ENCODE results near the gene SPDYE16.
A peak's percentile ranks its signal among the peaks of the same experiment; 100 is the strongest.
"Not testable (repeated sequence)": the region's sequence is repeated elsewhere in the genome, so short reads cannot be mapped to it uniquely, and the experiment has no call there.

SPDYE16 gene

DNA sequence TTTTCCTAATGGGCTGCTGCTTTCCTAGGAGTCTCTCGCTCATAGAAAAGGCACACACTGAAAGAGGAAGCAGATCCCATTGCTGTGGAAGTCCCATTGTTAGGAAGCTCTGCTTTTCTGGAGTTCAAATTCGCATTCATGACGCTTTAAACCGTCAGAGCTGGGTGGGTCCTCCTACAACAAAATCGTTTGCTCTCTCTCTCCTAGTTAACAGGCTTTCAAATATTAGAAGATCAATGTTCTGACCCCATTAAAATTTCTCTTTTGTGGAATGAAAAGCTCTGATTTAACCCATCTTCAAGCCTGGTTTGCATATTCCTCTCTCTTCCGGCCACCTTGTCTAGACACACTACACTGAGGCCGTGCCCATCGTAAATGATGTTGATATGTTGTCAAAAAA, at the start of gene SPDYE16:
SPDYE16 (minus strand) TSS at position 101 of the 400 bp plus-strand sequence. CDS start 1,838 bp downstream, outside the sequence.
- DNase-seq, result not testable (repeated sequence)

DNA sequence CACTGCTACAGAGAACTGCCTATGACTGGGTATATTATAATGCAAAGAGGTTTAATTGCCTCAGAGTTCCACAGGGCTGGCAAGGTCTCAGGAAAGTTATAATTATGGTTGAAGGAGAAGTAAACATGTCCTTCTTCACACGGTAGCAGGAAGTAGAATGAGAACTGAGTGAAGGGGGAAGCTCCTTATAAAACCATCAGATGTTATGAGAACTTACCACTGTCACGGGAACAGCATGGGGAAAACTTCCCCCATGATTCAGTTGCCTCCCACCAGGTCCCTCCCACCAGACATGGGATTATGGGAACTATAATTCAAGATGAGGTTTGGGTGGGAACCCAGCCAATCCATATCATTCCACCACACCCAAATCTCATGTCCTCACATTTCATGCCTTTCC, 49.6 kb upstream of the SPDYE16 start:
- not testable (repeated sequence) for DNase-seq

- DNase-seq, result not testable (repeated sequence)
These were observed 48.7 kb upstream of the SPDYE16 start for GRCh38 chr7:76591602-76592304.

DNA sequence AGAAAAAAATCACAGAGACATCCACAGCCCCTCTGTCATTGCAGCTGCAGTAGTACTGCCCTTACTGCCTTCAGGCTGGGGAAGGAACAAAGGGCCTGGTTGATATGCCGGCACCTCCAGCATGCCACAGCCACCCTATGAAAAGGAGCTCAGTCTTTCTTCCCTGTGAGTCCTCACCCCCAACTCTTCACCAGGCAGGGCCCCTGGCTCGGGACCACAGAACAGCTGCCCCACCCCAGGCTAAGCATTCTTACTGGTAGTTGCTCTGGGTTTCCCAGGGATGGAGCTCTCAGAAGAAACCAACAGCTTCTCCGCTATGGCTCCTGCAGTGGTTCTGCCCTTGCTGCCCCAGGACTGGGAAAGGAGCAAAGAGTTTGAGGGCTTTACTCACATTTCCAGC, 47.9 kb upstream of the SPDYE16 start:
- DNase-seq, result not testable (repeated sequence)

DNA sequence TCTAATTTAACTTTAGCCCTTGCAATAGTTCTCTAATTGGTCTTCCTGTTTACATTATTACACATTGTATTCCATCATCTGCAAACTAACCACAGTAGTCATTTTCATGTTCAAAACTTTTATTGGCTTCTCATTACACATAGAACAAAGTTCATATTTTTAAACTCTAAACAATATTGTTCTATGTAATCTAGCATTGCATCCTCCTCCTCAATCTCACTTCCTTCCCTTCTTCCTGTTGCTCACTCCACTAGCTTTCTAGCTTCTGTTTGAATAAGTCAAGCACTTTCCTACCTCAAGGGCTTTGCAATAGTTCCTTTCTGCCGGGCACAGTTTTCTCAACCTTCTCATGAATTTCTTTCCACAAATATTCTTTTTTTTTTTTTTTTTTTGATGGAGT, 45.5 kb upstream of the SPDYE16 start:
- DNase-seq, result not testable (repeated sequence)

- peak; percentile 66 for DNase-seq
These were observed 43.7 kb upstream of the SPDYE16 start for GRCh38 chr7:76586585-76587315.

- DNase-seq, result not testable (repeated sequence)
These were observed 40.7 kb upstream of the SPDYE16 start for GRCh38 chr7:76583636-76584281.

GRCh38 chr7:76582848-76583631, 39.9 kb upstream of the SPDYE16 start:
- DNase-seq, result not testable (repeated sequence)

- DNase-seq, result not testable (repeated sequence)
These were observed 33.0 kb upstream of the SPDYE16 start for GRCh38 chr7:76575919-76576655.

DNA sequence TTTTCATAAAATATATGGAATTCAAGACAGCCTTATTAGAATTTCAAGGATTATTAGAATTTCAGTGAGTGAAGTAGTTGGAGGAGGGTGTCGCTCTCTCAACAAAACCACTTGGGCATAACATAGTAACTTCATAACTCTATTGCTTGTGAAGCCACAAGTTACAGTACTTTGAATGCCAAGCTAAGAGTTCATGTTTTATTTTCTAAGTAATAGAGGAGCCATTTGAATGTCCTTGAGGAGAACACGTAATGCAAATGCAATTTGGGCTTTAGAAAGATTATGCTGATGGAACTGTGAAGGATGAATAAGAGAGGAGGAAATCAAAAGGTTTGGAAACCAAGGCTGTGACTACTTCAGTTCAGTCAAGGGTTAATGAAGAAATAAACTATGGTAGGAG, 32.3 kb upstream of the SPDYE16 start:
- not testable (repeated sequence) for DNase-seq

GRCh38 chr7:76572296-76572695, 29.2 kb upstream of the SPDYE16 start:
- not testable (repeated sequence) for DNase-seq

GRCh38 chr7:76570324-76570775, 27.3 kb upstream of the SPDYE16 start:
- DNase-seq, result not testable (repeated sequence)

DNA sequence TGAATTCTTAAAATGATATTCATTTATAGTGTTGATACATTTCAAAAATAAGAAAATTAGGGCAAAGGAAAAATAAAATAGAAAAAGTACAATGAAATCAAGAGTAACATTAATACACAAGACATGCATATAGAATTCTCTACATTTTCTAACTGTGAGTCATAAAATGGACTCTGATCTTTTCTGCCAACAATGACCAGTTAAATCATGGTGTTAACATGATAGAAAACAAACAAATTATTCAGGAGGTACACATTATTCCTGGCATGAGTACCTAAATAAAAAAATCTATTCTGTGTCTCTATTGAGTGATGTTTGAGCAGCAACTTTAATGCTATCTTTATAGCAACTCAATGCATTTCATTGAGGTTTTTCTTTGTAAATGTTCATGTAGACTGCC, 25.6 kb upstream of the SPDYE16 start:
- DNase-seq, result not testable (repeated sequence)

DNA sequence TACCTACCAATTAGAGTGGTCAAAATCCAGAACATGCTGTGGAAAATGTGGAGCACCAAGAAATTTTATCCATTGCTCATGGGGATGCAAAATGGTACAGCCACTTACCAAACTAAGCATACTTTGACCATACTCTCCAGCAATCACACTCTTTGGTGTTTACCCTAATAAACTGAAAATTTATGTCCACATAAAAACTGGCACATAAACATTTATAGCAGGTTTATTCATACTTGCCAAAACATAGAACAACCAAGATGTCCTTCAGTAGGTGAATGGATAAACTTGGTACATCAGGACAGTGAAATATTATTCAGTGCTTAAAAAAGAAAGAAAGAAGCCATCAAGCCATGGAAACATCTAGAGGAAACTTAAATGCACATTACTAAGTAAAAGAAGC, 24.7 kb upstream of the SPDYE16 start:
- not testable (repeated sequence) for DNase-seq

- not testable (repeated sequence) for DNase-seq
These were observed 24.2 kb upstream of the SPDYE16 start for GRCh38 chr7:76567311-76567710.

GRCh38 chr7:76565001-76565400, 21.9 kb upstream of the SPDYE16 start:
- not testable (repeated sequence) for DNase-seq

- not testable (repeated sequence) for DNase-seq
These were observed 18.2 kb upstream of the SPDYE16 start for GRCh38 chr7:76561342-76561741.

- DNase-seq, result not testable (repeated sequence)
These were observed 17.1 kb upstream of the SPDYE16 start for GRCh38 chr7:76560157-76560556.

GRCh38 chr7:76559685-76560084, 16.6 kb upstream of the SPDYE16 start:
- DNase-seq, result not testable (repeated sequence)

- not testable (repeated sequence) for DNase-seq
These were observed 8.9 kb upstream of the SPDYE16 start for GRCh38 chr7:76551992-76552391.

DNA sequence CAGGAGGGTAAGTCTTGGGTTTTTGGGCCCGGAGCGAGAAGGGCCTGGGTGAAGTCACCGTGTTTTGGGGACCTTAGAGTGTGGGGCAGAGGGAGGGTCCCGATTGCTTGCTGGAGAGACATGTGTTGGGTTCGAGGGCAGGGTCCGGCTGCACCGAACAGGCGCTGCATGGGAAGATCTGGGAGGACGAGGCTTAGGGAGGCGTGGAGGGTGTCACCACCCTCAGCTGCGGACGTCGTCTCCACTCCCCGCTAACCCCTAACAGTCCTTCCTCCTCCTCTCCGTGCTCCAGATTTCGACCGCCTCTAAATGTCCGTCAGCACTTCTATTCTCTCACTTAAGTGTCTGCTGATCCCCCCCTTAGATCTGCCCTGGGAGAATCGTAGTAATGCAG, 6.8 kb upstream of the SPDYE16 start:
- DNase-seq, result not testable (repeated sequence)

All from NCI-H146 (cell line).